Loucy (cell line): ENCODE results near the gene MTF1.

Experiments used
- EZH2phosphoT487 ChIP-seq: fragments of 200-600 bp; IDR thresholded peaks from 2 replicates; pipeline ENCODE4 v1.6.1; 2018; ENCODE audit warnings: antibody characterized with exemption, mild to moderate bottlenecking, moderate library complexity, borderline replicate concordance
- TF ChIP-seq, protein P1 (sequence below): fragments of 200-600 bp; sonication (generic); conservative IDR thresholded peaks from 2 replicates; pipeline ENCODE4 v1.5.1; 2014; ENCODE audit warnings: mild to moderate bottlenecking, antibody characterized with exemption, low read length

DNA sequence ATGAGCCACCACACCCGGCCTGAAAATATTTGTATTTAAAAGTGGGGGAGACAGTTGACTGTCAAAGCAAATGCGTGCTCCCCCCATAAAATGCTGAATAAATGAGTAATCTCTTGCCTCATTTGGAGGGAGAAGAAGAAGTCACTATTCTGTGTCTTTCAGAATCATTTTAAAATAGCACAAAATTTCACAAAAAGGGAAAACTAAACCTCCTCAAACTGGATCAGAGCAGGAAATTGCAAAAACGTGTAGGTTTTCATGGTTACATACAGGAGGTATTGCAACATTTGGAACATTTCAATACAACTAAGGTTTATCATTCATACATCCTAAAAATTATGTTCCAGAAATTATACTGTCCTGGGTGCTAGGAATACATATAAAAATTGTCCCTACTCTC lies 13.6 kb downstream of the MTF1 start:
- TF ChIP-seq, protein P1, sequence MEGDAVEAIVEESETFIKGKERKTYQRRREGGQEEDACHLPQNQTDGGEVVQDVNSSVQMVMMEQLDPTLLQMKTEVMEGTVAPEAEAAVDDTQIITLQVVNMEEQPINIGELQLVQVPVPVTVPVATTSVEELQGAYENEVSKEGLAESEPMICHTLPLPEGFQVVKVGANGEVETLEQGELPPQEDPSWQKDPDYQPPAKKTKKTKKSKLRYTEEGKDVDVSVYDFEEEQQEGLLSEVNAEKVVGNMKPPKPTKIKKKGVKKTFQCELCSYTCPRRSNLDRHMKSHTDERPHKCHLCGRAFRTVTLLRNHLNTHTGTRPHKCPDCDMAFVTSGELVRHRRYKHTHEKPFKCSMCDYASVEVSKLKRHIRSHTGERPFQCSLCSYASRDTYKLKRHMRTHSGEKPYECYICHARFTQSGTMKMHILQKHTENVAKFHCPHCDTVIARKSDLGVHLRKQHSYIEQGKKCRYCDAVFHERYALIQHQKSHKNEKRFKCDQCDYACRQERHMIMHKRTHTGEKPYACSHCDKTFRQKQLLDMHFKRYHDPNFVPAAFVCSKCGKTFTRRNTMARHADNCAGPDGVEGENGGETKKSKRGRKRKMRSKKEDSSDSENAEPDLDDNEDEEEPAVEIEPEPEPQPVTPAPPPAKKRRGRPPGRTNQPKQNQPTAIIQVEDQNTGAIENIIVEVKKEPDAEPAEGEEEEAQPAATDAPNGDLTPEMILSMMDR: no peak
- no peak for TF ChIP-seq EZH2phosphoT487
